Epithelial cell of proximal tubule (primary cell): ENCODE data around the gene EAF2. TPM values are rescaled to one million over a fixed set of nuclear protein-coding genes. Genes with fewer than 3 reads are reported as not detected.
"Not testable (repeated sequence)": the region's sequence is repeated elsewhere in the genome, so short reads cannot be mapped to it uniquely, and the experiment has no call there.

Experiments used
- DNase-seq: peaks from one replicate; pipeline ENCODE4 v3.0.0-alpha.2; 2011; ENCODE audit warnings: low read depth
- H3K4me3 ChIP-seq: 2 replicates; pipeline ENCODE4 v1.5.1; 2011; ENCODE audit warnings: low read depth, mild to moderate bottlenecking, low read length
- total RNA-seq: library from RNA; depleted of rRNA; stranded (reverse); fragments of >200 nt; gene quantifications from 2 replicates; pipeline ENCODE4 v1.2.3, GENCODE V29; 2015
- TF ChIP-seq, protein P1 (sequence below): conservative IDR thresholded peaks from 2 replicates; pipeline ENCODE4 v1.5.1; 2012; ENCODE audit warnings: low read depth, mild to moderate bottlenecking, low read length

Gene EAF2
- total RNA-seq, 1 donor from 2014 or later, result 2.9 TPM

DNA sequence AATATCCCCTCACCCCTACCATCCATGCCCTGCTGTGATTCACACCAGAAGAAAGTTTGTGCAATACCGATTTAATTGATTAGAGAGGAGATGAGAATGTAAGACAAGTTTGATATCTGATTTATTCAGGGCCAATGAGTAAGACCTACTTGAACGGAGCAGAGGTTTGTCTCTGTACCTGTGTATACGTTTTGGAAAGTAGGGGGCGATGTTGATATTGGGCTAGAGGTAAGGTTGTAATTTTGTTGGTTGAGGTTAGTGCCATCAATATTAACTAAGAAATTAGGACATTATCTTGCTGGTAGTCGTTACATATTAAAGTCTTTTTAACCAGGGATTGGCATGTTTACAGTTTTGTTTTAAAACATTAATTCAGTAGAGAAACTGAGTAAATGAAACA is 20.5 kb downstream of the EAF2 start:
- TF ChIP-seq, protein P1, sequence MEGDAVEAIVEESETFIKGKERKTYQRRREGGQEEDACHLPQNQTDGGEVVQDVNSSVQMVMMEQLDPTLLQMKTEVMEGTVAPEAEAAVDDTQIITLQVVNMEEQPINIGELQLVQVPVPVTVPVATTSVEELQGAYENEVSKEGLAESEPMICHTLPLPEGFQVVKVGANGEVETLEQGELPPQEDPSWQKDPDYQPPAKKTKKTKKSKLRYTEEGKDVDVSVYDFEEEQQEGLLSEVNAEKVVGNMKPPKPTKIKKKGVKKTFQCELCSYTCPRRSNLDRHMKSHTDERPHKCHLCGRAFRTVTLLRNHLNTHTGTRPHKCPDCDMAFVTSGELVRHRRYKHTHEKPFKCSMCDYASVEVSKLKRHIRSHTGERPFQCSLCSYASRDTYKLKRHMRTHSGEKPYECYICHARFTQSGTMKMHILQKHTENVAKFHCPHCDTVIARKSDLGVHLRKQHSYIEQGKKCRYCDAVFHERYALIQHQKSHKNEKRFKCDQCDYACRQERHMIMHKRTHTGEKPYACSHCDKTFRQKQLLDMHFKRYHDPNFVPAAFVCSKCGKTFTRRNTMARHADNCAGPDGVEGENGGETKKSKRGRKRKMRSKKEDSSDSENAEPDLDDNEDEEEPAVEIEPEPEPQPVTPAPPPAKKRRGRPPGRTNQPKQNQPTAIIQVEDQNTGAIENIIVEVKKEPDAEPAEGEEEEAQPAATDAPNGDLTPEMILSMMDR, result peak; percentile 60
- no peak overlapping the region for H3K4me3 ChIP-seq
- DNase-seq, result no peak

DNA sequence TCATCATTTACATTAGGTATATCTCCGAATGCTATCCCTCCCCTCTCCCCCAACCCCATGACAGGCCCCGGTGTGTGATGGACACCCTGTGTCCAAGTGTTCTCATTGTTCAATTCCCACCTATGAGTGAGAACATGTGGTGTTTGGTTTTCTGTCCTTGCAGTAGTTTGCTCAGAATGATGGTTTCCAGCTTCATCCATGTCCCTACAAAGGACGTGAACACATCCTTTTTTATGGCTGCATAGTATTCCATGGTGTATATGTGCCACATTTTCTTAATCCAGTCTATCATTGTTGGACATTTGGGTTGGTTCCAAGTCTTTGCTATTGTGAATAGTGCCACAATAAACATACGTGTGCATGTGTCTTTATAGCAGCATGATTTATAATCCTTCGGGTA is 22.8 kb downstream of the EAF2 start:
- DNase-seq, result not testable (repeated sequence)

DNA sequence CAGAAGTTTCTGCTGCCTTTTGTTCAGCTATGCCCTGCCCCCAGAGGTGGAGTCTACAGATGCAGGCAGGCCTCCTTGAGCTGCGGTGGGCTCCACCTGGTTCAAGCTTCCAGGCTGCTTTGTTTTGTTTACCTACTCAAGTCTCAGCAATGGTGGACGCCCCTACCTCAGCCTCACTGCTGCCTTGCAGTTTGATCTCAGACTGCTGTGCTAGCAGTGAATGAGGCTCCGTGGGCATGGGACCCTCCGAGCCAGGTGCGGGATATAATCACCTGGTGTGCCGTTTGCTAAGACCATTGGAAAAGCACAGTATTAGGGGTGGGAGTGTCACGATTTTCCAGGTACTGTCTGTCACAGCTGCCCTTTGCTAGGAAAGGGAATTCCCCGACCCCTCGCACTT is 28.2 kb downstream of the EAF2 start:
- not testable (repeated sequence) for DNase-seq, H3K4me3 ChIP-seq

More for the DNA sequence above, 22.8 kb downstream of the EAF2 start:
- not testable (repeated sequence) for H3K4me3 ChIP-seq

DNA sequence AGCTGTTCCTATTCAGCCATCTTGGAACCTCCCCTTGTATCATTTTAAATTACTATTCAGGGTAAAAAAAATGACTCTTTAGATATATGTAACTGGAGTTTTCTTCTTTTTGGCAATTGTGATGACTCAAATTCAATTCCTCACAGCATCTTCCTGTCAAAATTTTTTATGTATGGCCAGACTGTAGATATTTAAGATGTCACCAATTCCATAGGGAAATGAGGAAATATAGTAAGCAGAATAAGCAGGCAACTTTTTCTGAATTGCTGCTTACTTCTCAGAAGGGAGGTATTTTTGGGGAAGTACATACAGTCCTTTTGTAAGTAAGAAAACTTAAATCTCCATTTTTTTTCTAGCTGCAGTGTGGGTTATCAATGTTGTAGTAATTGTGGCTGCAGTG is 28.8 kb downstream of the EAF2 start:
- DNase-seq, result no peak
- no peak overlapping the region for H3K4me3 ChIP-seq
- TF ChIP-seq, protein P1, result no peak

DNA sequence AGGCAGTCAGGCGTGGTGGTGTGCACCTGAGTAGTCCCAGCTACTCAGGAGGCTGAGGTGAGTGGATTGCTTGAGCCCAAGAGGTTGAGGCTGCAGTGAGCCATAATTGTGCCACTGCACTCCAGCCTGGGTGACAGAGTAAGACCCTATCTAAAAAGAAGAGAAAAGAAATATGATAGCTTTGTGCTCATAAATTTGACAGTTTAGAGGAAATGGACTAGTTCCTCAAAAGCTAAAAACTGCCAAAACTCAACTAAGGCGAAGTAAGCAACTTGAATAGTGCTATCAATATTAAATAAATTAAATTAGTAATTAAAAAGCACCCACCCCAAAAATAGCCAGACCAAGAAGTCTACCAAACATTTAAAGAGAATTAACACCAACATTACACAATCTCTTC is 34.7 kb downstream of the EAF2 start:
- TF ChIP-seq, protein P1, result no peak
- H3K4me3 ChIP-seq, result no peak overlapping the region
- no peak for DNase-seq

DNA sequence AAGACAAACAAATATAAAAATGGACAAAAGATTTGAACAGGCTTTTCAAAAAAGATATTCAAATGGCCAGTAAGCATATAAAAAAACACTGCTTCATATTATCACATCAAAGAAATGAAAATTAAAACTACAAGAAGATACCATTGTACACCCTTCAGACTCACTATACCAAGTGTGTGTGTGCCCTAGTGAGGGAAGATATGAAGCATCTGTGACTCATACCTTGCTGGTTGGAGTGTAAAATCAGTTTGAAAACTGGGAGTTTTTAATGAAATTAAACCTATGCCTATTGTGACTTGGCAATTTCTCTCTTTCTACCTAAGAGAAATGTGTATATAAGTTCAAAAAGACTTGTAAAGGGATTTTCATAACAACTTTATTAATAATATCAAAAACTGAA is 35.7 kb downstream of the EAF2 start:
- H3K4me3 ChIP-seq, result no peak overlapping the region
- TF ChIP-seq, protein P1, result no peak
- DNase-seq, result no peak

DNA sequence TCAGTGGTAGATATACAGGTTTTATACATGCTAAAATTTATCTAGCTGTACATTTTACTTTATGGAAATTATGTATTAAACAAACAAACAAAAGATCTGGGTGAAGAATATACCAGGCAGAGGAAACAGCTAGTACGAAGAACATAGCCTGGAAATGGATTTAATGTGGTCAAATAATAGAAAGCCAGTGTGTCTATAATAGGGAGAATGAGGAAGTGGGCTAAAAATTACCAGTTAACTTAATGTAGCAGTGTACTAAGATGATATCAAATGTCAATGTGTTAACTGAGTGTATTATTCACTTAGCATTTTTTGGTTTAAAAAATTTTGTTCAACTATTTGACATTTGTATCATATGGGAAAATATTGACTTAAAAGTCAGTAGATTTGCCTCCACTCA is 36.4 kb downstream of the EAF2 start:
- DNase-seq, result no peak
- TF ChIP-seq, protein P1, result no peak
- H3K4me3 ChIP-seq, result no peak overlapping the region

DNA sequence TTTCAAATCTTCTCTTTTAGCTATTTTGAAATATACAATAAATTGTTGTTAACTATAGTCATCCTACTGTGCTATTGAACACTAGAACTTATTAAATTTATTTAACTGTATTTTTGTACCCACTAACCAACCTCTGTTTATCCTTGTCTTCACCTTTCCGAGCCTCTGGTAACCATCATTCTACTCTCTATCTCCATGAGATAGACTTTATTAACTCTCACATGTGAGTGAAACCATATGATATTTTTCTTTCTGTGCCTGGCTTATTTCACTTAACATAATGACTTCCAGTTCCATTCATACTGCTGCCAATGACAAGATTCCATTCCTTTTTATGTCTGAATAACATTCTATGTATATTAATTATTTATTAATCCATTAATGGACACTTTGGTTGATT is 43.4 kb downstream of the EAF2 start:
- TF ChIP-seq, protein P1, result no peak
- no peak overlapping the region for H3K4me3 ChIP-seq
- no peak for DNase-seq
